Left kidney (tissue), 2 donors: ENCODE results near the gene GJC2. TPM values are rescaled to one million over a fixed set of nuclear protein-coding genes. Genes with fewer than 3 reads are reported as not detected.

Experiments used
- DNase-seq: peaks from one replicate; pipeline ENCODE4 v3.0.0-alpha.2; 2013
- polyA plus RNA-seq: library from polyadenylated mRNA; unstranded; fragments of 120-200 nt; gene quantifications from one replicate; pipeline ENCODE4 v1.2.1, GENCODE V29; 2013; ENCODE audit not compliant: insufficient read length

The GJC2 gene
- polyA plus RNA-seq, 1 donor: 0.42 TPM

- DNase-seq: no peak
Measured at GRCh38 chr1:228158151-228159007, 8.6 kb downstream of the GJC2 start.

GRCh38 chr1:228159008-228159665, 9.4 kb downstream of the GJC2 start:
- DNase-seq: no peak

GRCh38 chr1:228160201-228160761, 10.6 kb downstream of the GJC2 start:
- no peak for DNase-seq

GRCh38 chr1:228161362-228161761, 11.6 kb downstream of the GJC2 start:
- DNase-seq: no peak

- no peak for DNase-seq
Measured at GRCh38 chr1:228161866-228162265, 12.1 kb downstream of the GJC2 start.

GRCh38 chr1:228162286-228163006, 12.7 kb downstream of the GJC2 start:
- no peak for DNase-seq

- DNase-seq: no peak
Measured at GRCh38 chr1:228163007-228163753, 13.4 kb downstream of the GJC2 start.

GRCh38 chr1:228163776-228164519, 14.2 kb downstream of the GJC2 start:
- no peak for DNase-seq

- no peak for DNase-seq
Measured at GRCh38 chr1:228164561-228165371, 15.0 kb downstream of the GJC2 start.

GRCh38 chr1:228165372-228166169, 15.8 kb downstream of the GJC2 start, which contains the start of gene IBA57:
TSS of gene IBA57 (plus strand) at chr1:228165804. CDS start at chr1:228165817, 13 bp downstream.
- peak; percentile 96 for DNase-seq

- no peak for DNase-seq
Measured at GRCh38 chr1:228166170-228166936, 16.6 kb downstream of the GJC2 start.

GRCh38 chr1:228168563-228169270, 19.0 kb downstream of the GJC2 start:
- no peak for DNase-seq

GRCh38 chr1:228169345-228169744, 19.6 kb downstream of the GJC2 start:
- no peak for DNase-seq

GRCh38 chr1:228170666-228171065, 20.9 kb downstream of the GJC2 start:
- no peak for DNase-seq

- DNase-seq: no peak
Measured at GRCh38 chr1:228171221-228171891, 21.6 kb downstream of the GJC2 start.

- DNase-seq: no peak
Measured at GRCh38 chr1:228172591-228173527, 23.1 kb downstream of the GJC2 start.
